CD4-positive, alpha-beta T cell treated with Interleukin-17A for 1 hour (primary cell): ENCODE data around the gene ARSK.

Experiments
- DNase-seq: peaks from one replicate; pipeline ENCODE4 v3.0.0-alpha.2; 2020

The ARSK gene

GRCh38 chr5:95554647-95555548 is at the start of gene ARSK, which contains the start of gene SKIC3:
Gene ARSK, plus strand, starts transcription at chr5:95555101. Its CDS starts 178 bp downstream, at chr5:95555279.
Gene SKIC3, minus strand, starts transcription at chr5:95554977. Its CDS starts 7,827 bp downstream, at chr5:95547150.
- DNase-seq, result peak; percentile 98

GRCh38 chr5:95508550-95508949 is 46.4 kb upstream of the ARSK start:
- DNase-seq, result no peak

- DNase-seq, result no peak
Measured at GRCh38 chr5:95511606-95512005, 43.3 kb upstream of the ARSK start.

- DNase-seq, result no peak
Measured at GRCh38 chr5:95518417-95518816, 36.5 kb upstream of the ARSK start.

GRCh38 chr5:95519151-95519550 is 35.8 kb upstream of the ARSK start:
- DNase-seq, result no peak

GRCh38 chr5:95519681-95520080 is 35.2 kb upstream of the ARSK start:
- DNase-seq, result no peak

GRCh38 chr5:95520206-95520605 is 34.7 kb upstream of the ARSK start:
- no peak for DNase-seq

- DNase-seq, result no peak
Measured at GRCh38 chr5:95524423-95524822, 30.5 kb upstream of the ARSK start.

- no peak for DNase-seq
Measured at GRCh38 chr5:95526871-95527270, 28.0 kb upstream of the ARSK start.

- no peak for DNase-seq
Measured at GRCh38 chr5:95528565-95528964, 26.3 kb upstream of the ARSK start.

- DNase-seq, result no peak
Measured at GRCh38 chr5:95530416-95530815, 24.5 kb upstream of the ARSK start.

- DNase-seq, result no peak
Measured at GRCh38 chr5:95531491-95531890, 23.4 kb upstream of the ARSK start.

GRCh38 chr5:95532415-95532814 is 22.5 kb upstream of the ARSK start:
- no peak for DNase-seq

- no peak for DNase-seq
Measured at GRCh38 chr5:95533106-95533505, 21.8 kb upstream of the ARSK start.

- no peak for DNase-seq
Measured at GRCh38 chr5:95533761-95534160, 21.1 kb upstream of the ARSK start.

GRCh38 chr5:95537501-95537900 is 17.4 kb upstream of the ARSK start:
- no peak for DNase-seq

GRCh38 chr5:95543017-95543705 is 11.7 kb upstream of the ARSK start:
- DNase-seq, result no peak

- DNase-seq, result no peak
Measured at GRCh38 chr5:95549030-95549429, 5.9 kb upstream of the ARSK start.

- no peak for DNase-seq
Measured at GRCh38 chr5:95554331-95554646, 612 bp upstream of the ARSK start.

GRCh38 chr5:95555553-95555952 is 652 bp downstream of the ARSK start:
- DNase-seq, result no peak

GRCh38 chr5:95557841-95558240 is 2.9 kb downstream of the ARSK start:
- DNase-seq, result no peak

GRCh38 chr5:95562282-95562681 is 7.4 kb downstream of the ARSK start:
- DNase-seq, result no peak

- DNase-seq, result no peak
Measured at GRCh38 chr5:95563367-95563766, 8.5 kb downstream of the ARSK start.

- no peak for DNase-seq
Measured at GRCh38 chr5:95564450-95564849, 9.5 kb downstream of the ARSK start.
